A549 treated with DMSO at 1 μM for 4 hours (cell line): ENCODE results near the gene SPATA22. TPM values are rescaled to one million over a fixed set of nuclear protein-coding genes. Genes with fewer than 3 reads are reported as not detected.

ENCODE experiments used
- total RNA-seq: library from RNA; stranded (reverse); fragments of 200-300 nt; extraction: Qiagen RNA extraction; gene quantifications from 5 replicates; pipeline ENCODE4 v1.2.3, GENCODE V29; 2022; ENCODE audit warnings: low read depth

SPATA22 gene
- not detected in 5 replicates for total RNA-seq

GRCh38 chr17:3471599-3471998 lies at the start of gene SPATA22:
Gene SPATA22 (minus strand): TSS chr17:3471819. CDS start chr17:3469325, 2,494 bp downstream.

GRCh38 chr17:3475812-3476610 lies 4.4 kb upstream of the SPATA22 start, which contains the start of gene ASPA:
Gene ASPA (plus strand): TSS chr17:3475997. CDS start chr17:3476160, 163 bp downstream.

GRCh38 chr17:3433741-3434140 lies 37.9 kb downstream of the SPATA22 start, which contains the start of gene OR1E2:
Gene OR1E2 (minus strand): TSS chr17:3433841. CDS start chr17:3433841, 0 bp downstream.

GRCh38 chr17:3411070-3411469 lies 60.5 kb downstream of the SPATA22 start, which contains the start of gene OR3A3:
Gene OR3A3 (plus strand): TSS chr17:3411370.

GRCh38 chr17:3398310-3398709 lies 73.3 kb downstream of the SPATA22 start, which contains the start of gene OR1E1:
Gene OR1E1 (minus strand): TSS chr17:3398410. CDS start chr17:3398410, 0 bp downstream.

Other genes starting within 250 kb of the SPATA22 start
- gene OR3A1, start 173.5 kb downstream of the SPATA22 start, total RNA-seq: not detected in 5 replicates
- not detected in 5 replicates for gene OR3A2, start 85.5 kb downstream of the SPATA22 start, total RNA-seq
- gene OR1E1, start 73.4 kb downstream of the SPATA22 start, total RNA-seq: not detected in 5 replicates
- gene OR3A3, start 60.4 kb downstream of the SPATA22 start, total RNA-seq: not detected in 5 replicates
- gene OR1E2, start 38.0 kb downstream of the SPATA22 start, total RNA-seq: not detected in 5 replicates
- gene ASPA, start 4.2 kb upstream of the SPATA22 start, total RNA-seq: not detected in 5 replicates
- gene TRPV3, start 86.0 kb upstream of the SPATA22 start, total RNA-seq: 0.18 to 0.44 TPM (median 0.41 TPM) in 5 replicates
- 3.6 to 5.2 TPM (median 4.6 TPM) in 5 replicates for gene TRPV1, start 137.6 kb upstream of the SPATA22 start, total RNA-seq
- gene SHPK, start 164.4 kb upstream of the SPATA22 start, total RNA-seq: 12.4 to 17.6 TPM (median 15.0 TPM) in 5 replicates
- gene CTNS, start 164.9 kb upstream of the SPATA22 start, total RNA-seq: 14.0 to 16.5 TPM (median 14.8 TPM) in 5 replicates
- 304 to 331 TPM (median 314 TPM) in 5 replicates for gene TAX1BP3, start 196.8 kb upstream of the SPATA22 start, total RNA-seq
- 99.6 to 155 TPM (median 149 TPM) in 5 replicates for gene EMC6, start 197.0 kb upstream of the SPATA22 start, total RNA-seq
- gene P2RX5, start 224.3 kb upstream of the SPATA22 start, total RNA-seq: 12.3 to 23.6 TPM (median 21.9 TPM) in 5 replicates